Common myeloid progenitor, CD34-positive (primary cell): Measurements from ENCODE around the gene TTF1.

Experiments used
- CTCF ChIA-PET: fragments of 350-600 bp; sonication (Branson Sonifier 250); formaldehyde crosslinking; loops from one replicate; lab custom pipeline; 2021; ENCODE audit warnings: antibody characterized with exemption; lab: Charles Lee
- POLR2A ChIA-PET: fragments of 350-600 bp; sonication (Branson Sonifier 250); formaldehyde crosslinking; loops from one replicate; lab custom pipeline; 2021; ENCODE audit warnings: antibody characterized with exemption; lab: Charles Lee
- DNase-seq, 3 donors: peaks; one replicate each; pipeline versions ENCODE4 v3.0.0 to v3.0.0-alpha.2; 2013
- H3K27ac ChIP-seq, 2 experiments: 1 replicate in 1 of 2; 2 replicates in 1 of 2; pipeline ENCODE4 v1.7.0; 2013; ENCODE audit warnings: inconsistent platforms in 2 of 2, low read length in 2 of 2, mild to moderate bottlenecking in 2 of 2, low read depth in 1 of 2, moderate library complexity in 1 of 2; ENCODE audit not compliant: severe bottlenecking in 2 of 2, insufficient read depth in 1 of 2, poor library complexity in 1 of 2
- H3K27me3 ChIP-seq, 5 experiments: replicated peaks in 2 of 5; 1 replicate in 3 of 5; 2 replicates in 2 of 5; pipeline versions ENCODE4 v1.6.1 to v1.7.0; 2013; ENCODE audit warnings: low read length in 4 of 5, mild to moderate bottlenecking in 2 of 5, moderate library complexity in 2 of 5, inconsistent platforms in 1 of 5; ENCODE audit not compliant: insufficient read depth in 5 of 5, control insufficient read depth in 4 of 5
- H3K36me3 ChIP-seq, 4 experiments: 1 replicate in 2 of 4; 2 replicates in 2 of 4; pipeline versions ENCODE4 v1.6.1 to v1.7.0; 2013; ENCODE audit warnings: low read length in 3 of 4, control low read depth in 1 of 4, mild to moderate bottlenecking in 1 of 4; ENCODE audit not compliant: control insufficient read depth in 4 of 4, insufficient read depth in 4 of 4
- H3K4me1 ChIP-seq, 4 experiments: 1 replicate in 3 of 4; 2 replicates in 1 of 4; pipeline versions ENCODE4 v1.6.1 to v1.7.1; 2013; ENCODE audit warnings: low read length in 3 of 4, mild to moderate bottlenecking in 3 of 4, control low read depth in 1 of 4, inconsistent platforms in 1 of 4, moderate library complexity in 1 of 4; ENCODE audit not compliant: control insufficient read depth in 4 of 4, insufficient read depth in 4 of 4; ENCODE audit errors: control extremely low read depth in 1 of 4
- H3K4me3 ChIP-seq, 7 experiments: 1 replicate in 4 of 7; 2 replicates in 3 of 7; pipeline versions ENCODE4 v1.5.1 to v1.7.0; 2013; ENCODE audit warnings: mild to moderate bottlenecking in 7 of 7, low read length in 6 of 7, moderate library complexity in 6 of 7, inconsistent platforms in 2 of 7, low read depth in 2 of 7, control low read depth in 1 of 7; ENCODE audit not compliant: insufficient read depth in 4 of 7, control insufficient read depth in 1 of 7; ENCODE audit errors: extremely low read depth in 1 of 7
- H3K9me3 ChIP-seq, 5 experiments: 1 replicate in 4 of 5; 2 replicates in 1 of 5; pipeline versions ENCODE4 v1.6.1 to v1.7.1; 2013; ENCODE audit warnings: low read length in 4 of 5, mild to moderate bottlenecking in 2 of 5, inconsistent platforms in 1 of 5, low read depth in 1 of 5, moderate library complexity in 1 of 5; ENCODE audit not compliant: control insufficient read depth in 4 of 5, insufficient read depth in 2 of 5; ENCODE audit errors: control extremely low read depth in 1 of 5
- WGBS: methylation state at CpG from one replicate; pipeline ENCODE4 v1.1.5; 2013; ENCODE audit not compliant: insufficient coverage; 5-methylcytosine and 5-hydroxymethylcytosine counted together

Gene TTF1

DNA sequence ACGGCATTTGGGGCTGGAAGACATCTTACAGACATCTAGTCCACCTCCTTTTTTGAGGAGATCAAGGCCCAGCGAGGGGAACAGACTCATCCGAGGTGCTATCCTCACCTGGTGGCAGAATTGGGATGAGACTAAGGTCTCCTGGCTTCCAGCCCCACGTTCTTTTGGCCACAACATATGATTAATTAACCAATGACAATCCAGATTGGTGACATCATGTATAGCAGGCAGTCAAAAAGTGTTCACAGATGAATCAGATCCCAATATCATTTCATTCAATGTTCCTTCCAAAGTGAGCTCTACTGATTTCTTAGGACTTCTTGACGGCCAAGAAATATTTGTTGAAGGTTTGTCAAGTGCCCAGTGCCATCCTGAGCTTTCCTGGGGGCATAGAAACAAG is 7.3 kb upstream of the TTF1 start:
- ChIA-PET CTCF (interaction anchor here (0.8 to 4.1 kb wide), 6 partner anchors 9 to 489 kb away, joined by 3 to 21 read pairs (median 4); no protein-coding TSS in a partner anchor), POLR2A (no interaction called here)
- H3K36me3 ChIP-seq = no peaks in the 10 kb centered on the region
- H3K4me1 ChIP-seq = peaks cover 0 to 25% (median 21%) of the 10 kb centered on the region in 4 experiments
- no peak overlapping the region for H3K4me3 ChIP-seq
- H3K27ac ChIP-seq = no peak overlapping the region
- no peak for DNase-seq
- peaks cover 15 to 92% (median 34%) of the 10 kb centered on the region in 5 experiments for H3K27me3 ChIP-seq
- no peaks in the 10 kb centered on the region for H3K9me3 ChIP-seq
- 87% methylated on average over 4 of the region's 5 CpGs for WGBS

DNA sequence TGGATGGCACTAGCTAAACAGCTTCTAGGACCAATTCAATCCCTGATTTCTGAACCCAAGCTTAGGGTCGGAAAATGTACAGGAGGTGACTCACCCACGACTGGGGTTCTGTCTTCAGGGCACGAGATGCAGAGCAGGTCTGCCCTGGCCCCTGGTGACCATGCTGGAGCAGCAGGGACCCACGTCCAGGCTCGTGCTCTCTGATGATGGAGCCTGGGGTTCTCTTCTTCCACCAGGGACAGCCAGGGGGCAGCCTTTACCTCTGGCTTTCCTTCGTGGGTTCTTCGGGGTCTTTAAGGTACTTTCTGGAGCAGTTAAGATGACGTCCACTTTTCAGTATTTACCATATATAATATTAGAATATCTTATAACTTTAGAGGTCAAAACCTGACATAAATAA is 5.4 kb upstream of the TTF1 start:
- Histone ChIP-seq H3K36me3 (no peaks in the 10 kb centered on the region), H3K4me3 (no peak overlapping the region), H3K27ac (no peak overlapping the region), H3K4me1 (peaks cover 0 to 27% (median 22%) of the 10 kb centered on the region in 4 experiments), H3K9me3 (no peaks in the 10 kb centered on the region), H3K27me3 (peaks cover 14 to 75% (median 29%) of the 10 kb centered on the region in 5 experiments)
- POLR2A ChIA-PET = interaction anchor here (0.6 kb wide), 1 partner anchor 395 kb away, joined by 5 read pairs; no protein-coding TSS in a partner anchor
- WGBS = 6% methylated on average over 3 of the region's 8 CpGs
- CTCF ChIA-PET = interaction anchor here (1.4 to 4.1 kb wide), 4 partner anchors 10 to 489 kb away, joined by 3 to 21 read pairs (median 9); no protein-coding TSS in a partner anchor
- DNase-seq = peak; percentile 42 to 61 (median 60)

DNA sequence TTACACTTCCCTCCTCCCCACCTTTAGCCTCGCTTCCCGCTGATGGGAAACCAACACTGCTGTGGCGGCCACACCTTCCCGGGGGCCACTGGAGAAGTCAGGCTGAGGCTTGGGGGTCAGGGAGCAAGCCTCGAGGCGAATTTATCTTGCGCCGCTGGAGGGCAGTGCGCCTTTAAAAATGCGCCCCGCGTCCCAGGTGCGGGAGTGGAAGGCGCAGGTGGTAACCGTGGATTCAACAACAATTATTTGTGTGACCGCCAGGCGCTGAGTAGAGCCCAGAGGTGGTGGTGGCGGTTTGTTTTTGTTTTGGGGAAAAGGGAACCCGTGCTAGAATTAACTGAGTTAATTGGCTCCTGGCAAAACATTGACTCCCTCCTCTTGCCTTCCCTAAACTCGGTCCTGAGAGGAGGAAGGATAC is 4.5 kb upstream of the TTF1 start:
- no peak overlapping the region for H3K27ac ChIP-seq
- peaks cover 0 to 31% (median 27%) of the 10 kb centered on the region in 4 experiments for H3K4me1 ChIP-seq
- ChIA-PET POLR2A (no interaction called here), CTCF (interaction anchor here (1.4 kb wide), 1 partner anchor 20 kb away, joined by 6 read pairs; no protein-coding TSS in a partner anchor)
- no peaks in the 10 kb centered on the region for H3K36me3 ChIP-seq
- no peaks in the 10 kb centered on the region for H3K9me3 ChIP-seq
- peaks cover 14 to 69% (median 29%) of the 10 kb centered on the region in 5 experiments for H3K27me3 ChIP-seq
- DNase-seq = peak; percentile 71 to 85 (median 81)
- H3K4me3 ChIP-seq = peak overlapping the region in 4 of 7 experiments; percentile 27 to 78 (median 68)
- WGBS = 0% methylated on average over 13 of the region's 20 CpGs

DNA sequence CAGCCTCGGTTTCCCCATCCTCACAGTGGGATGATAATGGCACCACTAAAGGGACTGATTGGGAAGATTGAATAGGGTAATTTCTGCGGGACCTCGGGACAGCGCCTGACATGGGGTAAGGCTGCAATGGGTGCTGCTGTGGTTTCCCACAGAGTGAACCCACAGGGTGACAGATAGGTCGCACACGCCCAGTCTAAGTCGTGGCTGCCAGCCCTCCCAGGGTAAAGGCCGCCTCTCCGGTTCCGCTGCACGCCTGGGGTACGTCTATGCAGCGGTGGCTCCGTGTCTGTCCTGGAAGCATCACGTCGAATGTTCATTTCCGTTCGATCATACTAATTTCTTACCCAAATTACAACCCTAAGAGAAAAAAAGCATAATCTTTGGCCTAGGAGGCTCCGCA is 4.0 kb upstream of the TTF1 start:
- 6% methylated on average over 17 of the region's 19 CpGs for WGBS
- POLR2A ChIA-PET = interaction anchor here (0.6 kb wide), 1 partner anchor 10 kb away, joined by 3 read pairs; no protein-coding TSS in a partner anchor
- H3K27ac ChIP-seq = no peak overlapping the region
- CTCF ChIA-PET = interaction anchor here (1.4 kb wide), 1 partner anchor 20 kb away, joined by 6 read pairs; no protein-coding TSS in a partner anchor
- DNase-seq = peak in 2 of 3 donors; percentile 21 to 32
- no peaks in the 10 kb centered on the region for H3K9me3 ChIP-seq
- H3K27me3 ChIP-seq = peaks cover 11 to 65% (median 26%) of the 10 kb centered on the region in 5 experiments
- H3K36me3 ChIP-seq = no peaks in the 10 kb centered on the region
- H3K4me3 ChIP-seq = peak overlapping the region in 6 of 7 experiments; percentile 51 to 78 (median 66)
- H3K4me1 ChIP-seq = peaks cover 3 to 35% (median 31%) of the 10 kb centered on the region in 4 experiments

DNA sequence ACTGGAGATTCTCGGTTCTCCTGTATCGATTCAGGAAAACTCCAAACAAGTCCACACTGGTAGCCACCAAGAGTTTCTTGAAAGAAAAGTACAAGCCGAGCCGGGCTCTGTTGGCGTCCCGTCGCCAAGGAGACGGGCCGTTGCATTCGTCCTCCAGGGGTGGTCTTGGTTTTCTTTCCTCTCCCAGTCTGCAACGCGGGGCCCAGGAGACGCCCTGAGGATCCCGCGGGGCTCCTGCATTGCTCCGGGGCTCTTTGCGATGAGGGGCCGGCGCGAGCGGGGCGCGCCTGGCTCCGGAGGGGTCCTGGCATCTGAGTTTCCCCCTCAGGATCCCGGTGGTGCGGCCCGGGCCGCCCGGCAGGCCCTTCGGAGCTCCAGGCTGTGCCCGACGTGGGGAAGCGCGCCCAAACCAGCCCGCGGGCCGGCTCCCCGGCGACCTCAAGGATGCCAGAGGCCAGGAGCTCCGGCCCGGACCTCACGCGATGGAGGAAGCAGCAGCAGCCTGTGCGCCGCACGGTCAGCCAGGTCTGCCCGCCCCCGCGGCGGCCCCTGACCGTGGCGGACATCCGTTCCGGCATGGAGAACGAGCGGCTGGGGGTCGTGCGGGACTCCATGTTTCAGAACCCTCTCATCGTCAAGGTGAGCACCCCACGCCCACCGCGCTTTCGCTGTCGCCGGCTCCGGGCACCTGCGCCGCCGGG is 3.3 kb upstream of the TTF1 start, which contains the start of gene CFAP77:
CFAP77 (plus strand) TSS at position 384 of the 701 bp plus-strand sequence; CDS start at position 445, 61 bp downstream.
- Histone ChIP-seq H3K9me3 (no peaks in the 10 kb centered on the region), H3K27me3 (peaks cover 11 to 58% (median 21%) of the 10 kb centered on the region in 5 experiments), H3K4me3 (peak within 1 kb of the TSS; percentile 46 to 78 (median 66)), H3K4me1 (peaks cover 6 to 42% (median 37%) of the 10 kb centered on the region in 4 experiments), H3K27ac (no peak within 1 kb of the TSS), H3K36me3 (no peaks in the 10 kb centered on the region)
- ChIA-PET CTCF (interaction anchor here (1.4 kb wide), 1 partner anchor 19 kb away, joined by 6 read pairs; no protein-coding TSS in a partner anchor), POLR2A (interaction anchor here (0.6 kb wide), 1 partner anchor 10 kb away, joined by 3 read pairs; no protein-coding TSS in a partner anchor)
- under 1% methylated on average over 66 of the region's 69 CpGs for WGBS
- DNase-seq = peak; percentile 52 to 75 (median 71)

DNA sequence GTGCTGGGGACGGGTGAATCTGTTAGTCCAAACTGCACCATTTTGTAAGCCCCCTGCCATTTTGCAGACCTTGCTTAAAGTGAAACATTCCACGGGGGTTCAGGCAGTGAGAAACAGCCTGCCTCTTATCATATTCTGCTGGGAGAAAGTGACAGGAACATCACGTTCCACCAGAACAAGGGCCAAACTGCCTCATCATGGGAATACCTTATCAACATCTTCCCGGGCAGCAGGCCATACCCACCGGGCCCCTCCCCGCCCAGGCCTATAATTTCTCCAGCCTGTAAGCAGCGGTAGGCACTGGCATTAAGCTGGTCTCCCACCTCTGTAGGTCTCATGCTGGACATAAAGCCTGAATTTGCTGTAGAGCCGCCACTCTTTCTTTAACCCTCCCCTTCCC is 1.9 kb upstream of the TTF1 start:
- POLR2A ChIA-PET = no interaction called here
- DNase-seq = no peak
- CTCF ChIA-PET = interaction anchor here (1.1 kb wide), 1 partner anchor 36 kb away, joined by 4 read pairs; no protein-coding TSS in a partner anchor
- peaks cover 16 to 55% (median 49%) of the 10 kb centered on the region in 4 experiments for H3K4me1 ChIP-seq
- H3K9me3 ChIP-seq = no peaks in the 10 kb centered on the region
- no peak overlapping the region for H3K4me3 ChIP-seq
- H3K36me3 ChIP-seq = peaks cover 0 to 4% (median 0%) of the 10 kb centered on the region in 4 experiments
- WGBS = 100% methylated on average over 6 of the region's 8 CpGs
- peaks cover 6 to 44% (median 17%) of the 10 kb centered on the region in 5 experiments for H3K27me3 ChIP-seq
- no peak overlapping the region for H3K27ac ChIP-seq
